Activated T-helper 2 cell treated with anti-CD3 and anti-CD28 coated beads, Interferon-gamma antibody, Interleukin-2, Interleukin-4, amounts not matched to agents 10 μg/mL and 5 μg/mL and 100 μg/mL, durations not matched to agents 14 hours and 24 hours and 36 hours (primary cell): ENCODE data around the gene ZFP64. TPM values are rescaled to one million over a fixed set of nuclear protein-coding genes. Genes with fewer than 3 reads are reported as not detected.
A peak's percentile ranks its signal among the peaks of the same experiment; 100 is the strongest.
"Not testable (repeated sequence)": the region's sequence is repeated elsewhere in the genome, so short reads cannot be mapped to it uniquely, and the experiment has no call there.

ENCODE experiments used
- DNase-seq: peaks from one replicate; pipeline ENCODE4 v3.0.0; 2021; ENCODE audit warnings: low spot score
- H3K27ac Mint-ChIP-seq: one replicate; pipeline ENCODE4 v1.8.0; 2021; ENCODE audit warnings: mixed read lengths
- H3K27me3 Mint-ChIP-seq: one replicate; pipeline ENCODE4 v1.8.0; 2021; ENCODE audit warnings: low read depth, mixed read lengths
- H3K36me3 Mint-ChIP-seq: one replicate; pipeline ENCODE4 v1.8.0; 2021; ENCODE audit warnings: low read depth, mixed read lengths
- H3K4me1 Mint-ChIP-seq: one replicate; pipeline ENCODE4 v1.8.0; 2021; ENCODE audit warnings: low read depth, mixed read lengths
- H3K4me3 Mint-ChIP-seq: one replicate; pipeline ENCODE4 v1.8.0; 2021; ENCODE audit warnings: low read depth, mild to moderate bottlenecking, moderate library complexity, mixed read lengths
- H3K9me3 Mint-ChIP-seq: one replicate; pipeline ENCODE4 v1.8.0; 2021; ENCODE audit warnings: mixed read lengths
- intact Hi-C: fragments of 100-400 bp; cut with micrococcal nuclease; formaldehyde crosslinking; loops from one replicate; pipeline ENCODE4 v1.15.1; 2023
- total RNA-seq: library from RNA; stranded (reverse); gene quantifications from 2 replicates; pipeline ENCODE4 v1.2.3, GENCODE V29; 2022

ZFP64 gene
- total RNA-seq, 1 donor from 2014 or later, result 11.3 TPM

DNA sequence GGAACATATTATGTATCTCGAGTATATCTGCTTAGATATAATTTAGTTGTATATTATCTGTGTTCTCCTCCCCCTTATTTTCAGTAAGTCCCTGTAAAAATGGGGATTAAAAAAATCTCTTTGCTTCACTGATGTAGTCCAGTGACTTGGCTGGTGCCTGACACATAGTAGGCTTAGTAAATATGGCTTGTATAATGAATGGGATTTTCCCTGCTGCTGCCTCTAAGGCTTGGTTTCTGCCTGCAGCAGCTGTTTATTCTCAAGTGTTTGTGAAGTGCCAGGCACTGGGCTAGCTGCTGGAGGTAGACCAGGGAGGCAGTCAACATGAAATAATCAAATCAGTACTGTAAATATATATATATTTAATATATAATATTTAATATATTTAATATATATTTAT is 1.6 kb upstream of the ZFP64 start:
- intact Hi-C loops, result no loop called here
- Mint-ChIP-seq H3K4me3 (peak overlapping the region; percentile 83), H3K4me1 (peaks cover 18% of the 10 kb centered on the region), H3K27ac (no peak overlapping the region), H3K36me3 (no peaks in the 10 kb centered on the region), H3K27me3 (no peaks in the 10 kb centered on the region), H3K9me3 (no peaks in the 10 kb centered on the region)
- DNase-seq, result no peak

DNA sequence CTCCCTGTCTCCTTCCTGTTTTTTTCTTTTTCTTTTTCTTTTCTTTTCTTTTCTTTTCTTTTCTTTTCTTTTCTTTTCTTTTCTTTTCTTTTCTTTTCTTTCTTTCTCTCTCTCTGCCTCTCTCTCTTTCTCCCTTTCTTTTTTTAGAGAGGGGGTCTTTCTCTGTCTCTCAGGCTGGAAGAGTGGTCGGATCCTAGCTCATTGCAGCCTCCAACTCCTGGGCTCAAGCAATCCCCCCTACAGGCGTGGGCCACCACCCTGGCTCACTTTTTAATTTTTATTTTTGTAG is 1.1 kb upstream of the ZFP64 start:
- not testable (repeated sequence) for H3K36me3 Mint-ChIP-seq, DNase-seq
- peak overlapping the region; percentile 80 for H3K27ac Mint-ChIP-seq

DNA sequence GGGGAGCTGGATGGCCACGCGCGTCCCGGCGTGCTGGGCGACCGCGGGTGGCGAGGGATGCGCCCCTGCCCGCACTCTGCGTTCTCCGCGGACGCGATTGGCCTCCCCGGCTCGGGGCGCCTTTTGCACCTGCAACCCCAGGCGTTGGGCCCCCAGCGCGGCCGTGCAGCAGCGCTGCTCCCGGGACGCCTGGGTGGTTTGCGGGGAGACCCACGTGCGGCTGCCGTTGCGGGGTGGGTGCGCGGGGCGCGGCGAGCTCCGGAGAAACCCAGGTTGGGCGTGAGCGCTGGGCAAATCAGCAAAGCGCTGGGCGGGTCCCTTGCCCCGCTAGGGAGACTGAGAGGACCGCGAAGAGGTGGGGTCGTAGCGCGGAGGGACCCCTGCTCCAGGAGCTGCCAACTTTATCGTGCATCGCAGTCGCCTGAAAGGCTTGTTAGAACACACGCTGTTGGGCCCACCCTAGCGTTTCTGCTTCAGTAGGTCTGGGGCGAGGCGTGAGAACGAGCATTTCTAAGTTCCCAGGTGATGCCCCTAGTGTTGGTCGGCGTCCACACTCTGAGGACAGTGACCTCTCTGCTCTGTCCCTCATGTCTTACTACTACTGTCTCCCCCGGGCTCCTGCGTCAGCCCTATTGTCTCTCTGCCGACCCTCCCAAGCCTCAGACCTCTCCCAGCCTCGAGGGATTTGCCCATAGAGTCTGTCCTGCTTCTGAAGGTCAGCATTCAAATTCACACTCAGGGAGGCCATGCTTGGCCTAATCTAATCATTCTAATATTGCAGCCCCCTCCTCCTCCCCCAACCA is 538 bp upstream of the ZFP64 start:
- peaks cover 18% of the 10 kb centered on the region for H3K4me1 Mint-ChIP-seq
- peak overlapping the region; percentile 80 for H3K27ac Mint-ChIP-seq
- H3K27me3 Mint-ChIP-seq, result no peaks in the 10 kb centered on the region
- DNase-seq, result no peak
- intact Hi-C loops, result no loop called here
- H3K4me3 Mint-ChIP-seq, result peak overlapping the region; percentile 83
- no peaks in the 10 kb centered on the region for H3K9me3 Mint-ChIP-seq
- no peaks in the 10 kb centered on the region for H3K36me3 Mint-ChIP-seq

More for the DNA sequence above, 1.1 kb upstream of the ZFP64 start:
- intact Hi-C loops, H3K27me3 Mint-ChIP-seq, H3K9me3 Mint-ChIP-seq: not testable (repeated sequence)
- Mint-ChIP-seq H3K4me1 (peaks cover 18% of the 10 kb centered on the region), H3K4me3 (peak overlapping the region; percentile 83)

DNA sequence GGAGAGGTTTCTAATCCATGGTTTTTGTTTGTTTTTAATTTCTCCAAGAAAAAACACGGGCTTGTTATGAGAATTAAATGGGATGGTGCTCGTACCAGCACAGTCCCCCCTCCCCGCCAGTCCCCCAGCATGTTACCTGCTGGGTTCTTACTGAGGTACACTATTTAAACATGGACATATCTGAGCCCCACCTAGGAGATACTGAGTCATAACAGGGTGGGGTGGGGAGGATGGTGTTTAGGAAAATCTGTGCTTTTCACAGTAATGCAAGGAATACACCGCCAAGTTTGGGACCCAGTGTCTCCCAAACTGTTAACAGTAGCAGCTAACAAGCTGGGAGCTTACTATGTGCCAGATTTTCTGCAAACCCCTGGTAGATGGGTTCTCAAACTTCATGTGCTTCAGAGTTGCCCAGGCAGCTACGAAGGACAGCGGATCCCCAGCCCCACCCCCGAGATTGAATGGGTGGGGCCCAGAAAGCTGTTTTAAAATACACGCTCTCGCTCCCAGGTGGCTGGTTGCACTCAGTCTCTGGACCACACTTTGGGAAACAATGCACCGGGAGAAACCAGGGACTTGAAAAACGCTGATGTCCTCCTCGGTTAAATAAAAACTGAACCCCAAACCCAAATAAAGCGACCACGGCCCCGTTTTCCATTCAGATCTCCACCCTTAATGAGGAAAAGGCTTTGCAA is 995 bp downstream of the ZFP64 start:
- peaks cover 18% of the 10 kb centered on the region for H3K4me1 Mint-ChIP-seq
- peak overlapping the region; percentile 87 for H3K27ac Mint-ChIP-seq
- no peaks in the 10 kb centered on the region for H3K27me3 Mint-ChIP-seq
- intact Hi-C loops, result no loop called here
- DNase-seq, result peak; percentile 31
- no peaks in the 10 kb centered on the region for H3K9me3 Mint-ChIP-seq
- peaks cover 8% of the 10 kb centered on the region for H3K36me3 Mint-ChIP-seq
- H3K4me3 Mint-ChIP-seq, result peak overlapping the region; percentile 92

DNA sequence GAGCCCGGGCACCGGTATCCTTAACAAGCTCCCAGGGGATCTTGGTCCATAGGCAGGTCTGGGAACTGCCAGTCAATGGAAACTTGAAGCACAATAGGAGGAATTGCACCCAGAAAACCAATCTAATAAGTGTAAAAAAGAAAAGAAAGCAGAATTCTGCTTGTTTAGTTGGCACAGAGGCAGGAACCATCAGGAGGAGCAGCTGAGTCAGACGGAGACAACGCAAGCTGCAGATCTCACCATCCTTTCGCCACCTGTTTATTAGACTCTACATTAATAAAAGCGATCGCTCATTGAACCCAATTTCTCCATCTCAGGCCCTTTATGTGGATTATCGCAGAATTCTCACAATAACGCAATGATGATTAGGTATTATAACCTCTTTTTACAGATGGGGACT is 9.8 kb downstream of the ZFP64 start:
- H3K4me1 Mint-ChIP-seq, result peaks cover 15% of the 10 kb centered on the region
- no peak overlapping the region for H3K4me3 Mint-ChIP-seq
- intact Hi-C loops, result no loop called here
- no peak for DNase-seq
- H3K27ac Mint-ChIP-seq, result no peak overlapping the region
- peaks cover 25% of the 10 kb centered on the region for H3K36me3 Mint-ChIP-seq
- no peaks in the 10 kb centered on the region for H3K9me3 Mint-ChIP-seq
- no peaks in the 10 kb centered on the region for H3K27me3 Mint-ChIP-seq

DNA sequence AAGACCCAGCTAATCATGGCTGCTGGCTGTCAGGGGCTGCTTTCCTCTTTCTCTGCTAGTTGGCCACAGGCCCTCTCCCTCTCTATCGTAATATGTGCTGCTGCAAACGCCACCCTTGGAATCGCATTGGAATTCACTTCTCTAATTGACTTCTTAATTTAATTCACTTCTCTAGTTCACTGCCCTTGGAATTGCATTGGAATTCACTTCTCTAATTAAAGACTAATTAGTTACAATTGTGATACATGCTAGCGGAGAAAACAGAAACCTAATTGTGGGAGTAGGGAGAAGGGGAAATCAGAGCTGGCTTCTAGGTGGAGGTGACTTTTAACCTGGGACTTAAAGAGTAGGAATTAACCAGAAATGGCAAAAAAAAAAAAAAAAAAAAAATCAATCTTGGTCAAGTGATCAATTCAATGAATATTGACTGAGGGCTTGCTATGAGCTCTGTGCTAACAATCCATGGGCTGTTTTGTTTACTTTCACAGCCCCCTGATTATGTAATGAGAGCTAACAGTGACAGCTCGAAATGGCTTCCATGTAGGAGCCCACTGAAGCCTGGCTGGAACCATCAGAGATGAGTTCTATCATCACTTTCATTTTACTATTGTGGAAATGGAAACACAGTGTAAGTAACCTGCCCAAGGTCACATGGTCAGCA is 11.3 kb downstream of the ZFP64 start:
- intact Hi-C loops, result no loop called here
- no peaks in the 10 kb centered on the region for H3K9me3 Mint-ChIP-seq
- no peak for DNase-seq
- H3K27me3 Mint-ChIP-seq, result no peaks in the 10 kb centered on the region
- no peak overlapping the region for H3K27ac Mint-ChIP-seq
- H3K36me3 Mint-ChIP-seq, result peaks cover 19% of the 10 kb centered on the region
- H3K4me1 Mint-ChIP-seq, result peaks cover 15% of the 10 kb centered on the region
- H3K4me3 Mint-ChIP-seq, result no peak overlapping the region

DNA sequence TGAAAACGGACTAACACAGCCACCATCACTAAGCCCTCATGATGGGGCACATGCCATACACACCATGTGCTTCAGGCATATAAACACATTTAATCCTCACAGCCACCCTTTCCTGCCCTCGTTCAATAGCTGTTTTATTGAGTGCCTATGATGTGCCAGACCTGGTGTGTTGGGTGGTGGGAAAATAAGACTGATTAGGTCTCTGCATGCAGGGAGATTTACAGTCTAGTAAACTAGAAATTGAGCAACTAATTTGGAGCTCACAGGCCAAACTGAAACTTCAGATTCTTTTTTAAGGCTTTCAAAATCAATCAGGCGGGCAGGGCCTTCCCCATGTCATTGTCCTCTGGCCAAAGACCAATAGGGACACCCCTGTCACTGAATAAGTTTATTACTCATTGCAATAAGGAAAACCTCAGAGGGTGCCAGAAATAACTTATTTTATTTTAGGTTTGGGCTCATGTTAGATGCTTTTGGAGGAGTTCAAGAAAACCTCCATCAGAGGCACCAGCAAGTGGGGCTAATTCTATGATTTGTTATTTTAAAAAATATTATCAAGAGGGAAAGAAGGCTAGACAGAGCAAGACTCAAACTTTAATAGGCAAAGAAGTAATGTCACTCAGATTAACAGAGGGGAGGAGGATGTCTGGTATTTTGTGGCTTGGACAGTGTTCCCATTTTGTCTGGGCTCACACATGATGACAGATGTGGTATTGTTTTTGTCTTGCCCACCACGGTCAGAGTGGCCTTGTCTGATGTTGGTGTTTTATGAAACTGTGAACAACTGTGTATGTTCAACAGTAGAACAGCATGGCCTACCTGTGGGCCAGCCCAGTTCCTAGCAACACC is 12.0 kb downstream of the ZFP64 start:
- DNase-seq, result no peak
- H3K9me3 Mint-ChIP-seq, result no peaks in the 10 kb centered on the region
- H3K4me1 Mint-ChIP-seq, result peaks cover 15% of the 10 kb centered on the region
- intact Hi-C loops, result no loop called here
- peak overlapping the region; percentile 48 for H3K27ac Mint-ChIP-seq
- H3K27me3 Mint-ChIP-seq, result no peaks in the 10 kb centered on the region
- H3K4me3 Mint-ChIP-seq, result no peak overlapping the region
- H3K36me3 Mint-ChIP-seq, result peaks cover 19% of the 10 kb centered on the region

DNA sequence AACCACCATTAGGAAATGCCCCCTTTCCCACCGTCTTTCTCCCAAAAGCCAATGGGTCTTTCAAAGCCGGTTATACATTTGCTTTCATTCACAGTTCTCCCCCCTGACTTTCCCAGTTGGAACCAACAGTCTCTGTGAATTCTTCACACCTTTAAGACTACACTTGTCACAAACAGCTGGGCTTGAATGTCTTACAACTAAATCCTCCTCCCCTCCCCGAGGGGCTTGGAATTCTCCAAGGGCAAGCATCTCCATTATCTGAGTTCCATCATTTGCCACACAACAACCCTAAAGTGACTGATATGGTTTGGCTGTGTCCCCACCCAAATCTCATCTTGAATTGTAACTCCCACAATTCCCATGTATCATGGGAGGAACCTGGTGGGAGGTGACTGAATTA is 12.9 kb downstream of the ZFP64 start:
- intact Hi-C loops, result no loop called here
- peaks cover 14% of the 10 kb centered on the region for H3K36me3 Mint-ChIP-seq
- DNase-seq, result no peak
- H3K9me3 Mint-ChIP-seq, result no peaks in the 10 kb centered on the region
- no peaks in the 10 kb centered on the region for H3K27me3 Mint-ChIP-seq
- H3K4me3 Mint-ChIP-seq, result no peak overlapping the region
- H3K27ac Mint-ChIP-seq, result no peak overlapping the region
- peaks cover 15% of the 10 kb centered on the region for H3K4me1 Mint-ChIP-seq

DNA sequence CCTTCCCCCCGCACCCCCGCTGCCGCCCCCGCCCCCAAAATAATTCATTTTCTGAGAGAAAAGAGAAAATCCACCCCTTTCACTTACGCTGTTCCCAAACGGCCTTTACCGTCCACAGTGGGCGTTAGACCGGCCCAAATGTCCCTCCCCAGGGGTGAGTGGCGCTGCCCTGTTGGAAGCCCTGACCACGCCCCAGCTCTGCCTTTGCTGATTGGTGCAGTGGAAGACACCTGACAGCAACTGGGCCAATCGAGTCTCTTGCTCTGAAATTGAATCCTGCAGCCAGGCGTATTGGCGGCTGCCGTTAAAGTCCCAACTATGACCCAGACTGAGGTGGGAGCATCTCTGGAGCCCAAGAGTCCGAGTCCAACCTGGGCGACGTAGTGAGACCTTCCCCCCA is 15.7 kb downstream of the ZFP64 start:
- no peaks in the 10 kb centered on the region for H3K9me3 Mint-ChIP-seq
- intact Hi-C loops, result no loop called here
- no peak overlapping the region for H3K27ac Mint-ChIP-seq

DNA sequence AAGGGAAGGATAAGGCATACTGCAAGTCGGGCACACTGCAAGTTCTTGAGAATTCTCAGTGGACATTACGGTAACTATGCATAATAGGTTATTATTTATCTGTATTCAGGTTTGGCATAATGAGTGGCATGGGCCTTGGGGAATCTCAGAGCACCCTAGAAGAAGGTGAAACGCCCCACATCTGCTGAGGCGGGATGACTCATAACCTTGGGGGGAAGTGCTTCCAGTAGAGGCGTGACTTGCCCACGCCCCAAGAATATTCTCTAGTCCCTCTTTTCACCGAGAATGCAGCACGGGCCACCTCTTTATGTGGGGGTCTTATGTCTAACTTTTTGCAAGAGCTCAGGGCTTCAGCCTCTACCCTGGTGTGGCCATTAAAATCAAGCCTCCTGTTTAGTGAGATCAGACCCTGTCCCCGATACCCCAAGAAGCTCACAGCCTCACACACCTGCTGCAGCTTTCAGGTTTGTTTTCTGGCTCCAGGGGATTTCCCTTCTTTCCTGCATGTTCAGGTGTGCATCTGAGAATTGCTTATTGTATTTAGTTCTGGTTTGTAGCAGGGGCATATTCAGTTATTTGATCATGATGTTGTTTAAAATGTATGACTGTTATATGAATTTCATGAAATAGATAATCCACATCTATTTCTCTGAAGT is 19.1 kb downstream of the ZFP64 start:
- no peak for DNase-seq
- no peak overlapping the region for H3K27ac Mint-ChIP-seq

More for the DNA sequence above, 15.7 kb downstream of the ZFP64 start:
- DNase-seq, result no peak
- Mint-ChIP-seq H3K27me3 (no peaks in the 10 kb centered on the region), H3K4me3 (no peak overlapping the region), H3K4me1 (peaks cover 17% of the 10 kb centered on the region), H3K36me3 (peaks cover 5% of the 10 kb centered on the region)

DNA sequence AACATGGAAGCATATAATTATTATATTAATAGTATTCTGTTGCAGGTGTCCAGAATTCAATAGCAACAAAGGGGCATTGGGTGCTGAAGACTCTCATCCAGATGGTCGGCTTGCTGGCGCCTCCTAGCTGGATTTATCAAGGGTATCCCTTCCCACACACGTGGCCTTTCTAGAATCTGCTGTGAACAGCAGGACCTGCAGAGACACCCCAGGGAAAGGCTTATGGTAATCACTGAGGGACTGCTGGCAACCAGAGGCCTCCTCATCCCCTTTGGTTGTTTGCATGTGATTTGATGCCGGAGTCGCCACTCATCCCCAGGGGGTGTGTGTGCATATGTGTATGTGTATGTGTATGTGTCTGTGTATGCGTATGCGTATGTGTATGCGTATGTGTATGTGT is 20.6 kb downstream of the ZFP64 start:
- Mint-ChIP-seq H3K9me3 (no peaks in the 10 kb centered on the region), H3K27me3 (no peaks in the 10 kb centered on the region), H3K4me1 (peaks cover 9% of the 10 kb centered on the region), H3K4me3 (no peak overlapping the region), H3K36me3 (peaks cover 9% of the 10 kb centered on the region), H3K27ac (no peak overlapping the region)
- intact Hi-C loops, result no loop called here
- no peak for DNase-seq

More for the DNA sequence above, 19.1 kb downstream of the ZFP64 start:
- no peaks in the 10 kb centered on the region for H3K9me3 Mint-ChIP-seq
- H3K36me3 Mint-ChIP-seq, result peaks cover under 1% of the 10 kb centered on the region
- intact Hi-C loops, result no loop called here
- H3K4me3 Mint-ChIP-seq, result no peak overlapping the region
- H3K27me3 Mint-ChIP-seq, result no peaks in the 10 kb centered on the region
- H3K4me1 Mint-ChIP-seq, result peaks cover 9% of the 10 kb centered on the region

DNA sequence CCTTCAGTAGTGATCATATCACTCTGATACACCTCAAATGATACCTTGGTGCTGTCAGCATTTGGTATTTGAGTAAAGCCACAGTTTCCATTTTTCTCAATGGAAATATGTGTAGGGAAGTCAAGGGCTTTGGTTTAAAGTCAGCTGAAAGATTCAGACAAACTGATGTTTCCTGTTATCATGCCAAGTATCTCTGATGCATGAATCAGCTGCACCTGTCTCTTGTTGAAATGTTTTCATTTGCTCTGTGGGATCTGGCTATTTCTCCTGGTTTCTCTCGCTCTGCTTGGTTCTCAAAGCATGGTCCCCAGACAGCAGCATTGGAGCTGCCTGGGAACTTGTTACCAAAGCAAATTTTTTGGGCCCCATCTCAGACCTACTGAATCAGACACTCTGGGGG is 23.5 kb downstream of the ZFP64 start:
- intact Hi-C loops, result no loop called here
- Mint-ChIP-seq H3K36me3 (peaks cover 26% of the 10 kb centered on the region), H3K4me3 (no peak overlapping the region), H3K27ac (no peak overlapping the region), H3K27me3 (no peaks in the 10 kb centered on the region), H3K9me3 (no peaks in the 10 kb centered on the region), H3K4me1 (peaks cover 9% of the 10 kb centered on the region)
- no peak for DNase-seq
